Adipocyte (in vitro differentiated cells): ENCODE measurements around the gene FAM20B.
A peak's percentile ranks its signal among the peaks of the same experiment; 100 is the strongest.

Experiments
- DNase-seq: peaks from one replicate; pipeline ENCODE4 v3.0.0-alpha.2; 2015; ENCODE audit warnings: low read depth
- H3K27me3 ChIP-seq: replicated peaks from 2 replicates; pipeline ENCODE4 v1.7.0; 2013; ENCODE audit warnings: mild to moderate bottlenecking, low read length, moderate library complexity; ENCODE audit not compliant: control insufficient read depth, insufficient read depth
- H3K36me3 ChIP-seq: 2 replicates; pipeline ENCODE4 v1.7.0; 2013; ENCODE audit warnings: low read length, mild to moderate bottlenecking, moderate library complexity; ENCODE audit not compliant: control insufficient read depth, insufficient read depth, severe bottlenecking
- H3K4me1 ChIP-seq: 2 replicates; pipeline ENCODE4 v1.7.0; 2013; ENCODE audit warnings: mild to moderate bottlenecking, low read length, moderate library complexity; ENCODE audit not compliant: control insufficient read depth, insufficient read depth
- H3K4me3 ChIP-seq: 2 replicates; pipeline ENCODE4 v1.7.0; 2013; ENCODE audit warnings: mild to moderate bottlenecking, low read length, moderate library complexity
- H3K9ac ChIP-seq: 2 replicates; pipeline ENCODE4 v1.7.0; 2013; ENCODE audit warnings: mild to moderate bottlenecking, low read length, moderate library complexity
- H3K9me3 ChIP-seq: 2 replicates; pipeline ENCODE4 v1.7.0; 2013; ENCODE audit warnings: mild to moderate bottlenecking, low read length, moderate library complexity; ENCODE audit not compliant: control insufficient read depth

The FAM20B gene

GRCh38 chr1:179003512-179004066, 22.1 kb upstream of the FAM20B start:
- DNase-seq: no peak
- Histone ChIP-seq H3K36me3 (no peaks in the 10 kb centered on the region), H3K9me3 (no peaks in the 10 kb centered on the region), H3K9ac (no peak overlapping the region), H3K4me1 (peaks cover 17% of the 10 kb centered on the region), H3K4me3 (no peak overlapping the region), H3K27me3 (no peaks in the 10 kb centered on the region)

- DNase-seq: no peak
- H3K27me3 ChIP-seq: no peaks in the 10 kb centered on the region
- peaks cover 31% of the 10 kb centered on the region for H3K4me1 ChIP-seq
- no peaks in the 10 kb centered on the region for H3K9me3 ChIP-seq
- no peak overlapping the region for H3K9ac ChIP-seq
- H3K4me3 ChIP-seq: no peak overlapping the region
- H3K36me3 ChIP-seq: no peaks in the 10 kb centered on the region
Observed at GRCh38 chr1:179007233-179007632, 18.5 kb upstream of the FAM20B start.

DNA sequence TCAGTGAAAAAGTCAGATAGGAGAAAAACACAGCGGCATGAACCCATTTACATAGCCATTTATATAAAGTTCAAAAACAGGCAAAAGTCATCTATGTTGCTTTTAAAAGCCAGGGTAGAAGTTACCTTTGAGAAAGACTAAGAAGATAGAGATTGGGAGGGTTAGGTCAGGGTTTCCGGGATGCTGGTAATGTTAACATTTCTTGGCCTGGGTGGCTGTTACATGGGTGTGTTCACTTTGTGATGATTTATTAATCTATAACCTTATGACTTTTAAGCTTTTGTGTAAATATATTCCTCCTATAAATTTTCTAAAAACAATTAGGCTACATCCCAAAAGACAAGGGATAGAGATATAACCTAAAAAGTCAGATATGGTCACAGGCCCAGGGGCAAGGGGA, 15.0 kb upstream of the FAM20B start:
- Histone ChIP-seq H3K27me3 (no peaks in the 10 kb centered on the region), H3K4me3 (no peak overlapping the region), H3K9ac (no peak overlapping the region), H3K36me3 (no peaks in the 10 kb centered on the region), H3K9me3 (no peaks in the 10 kb centered on the region), H3K4me1 (peaks cover 23% of the 10 kb centered on the region)
- no peak for DNase-seq

GRCh38 chr1:179012038-179012437, 13.7 kb upstream of the FAM20B start:
- no peaks in the 10 kb centered on the region for H3K27me3 ChIP-seq
- H3K36me3 ChIP-seq: no peaks in the 10 kb centered on the region
- H3K4me1 ChIP-seq: peaks cover 31% of the 10 kb centered on the region
- no peaks in the 10 kb centered on the region for H3K9me3 ChIP-seq
- H3K4me3 ChIP-seq: no peak overlapping the region
- DNase-seq: peak; percentile 77
- no peak overlapping the region for H3K9ac ChIP-seq

GRCh38 chr1:179014123-179014522, 11.6 kb upstream of the FAM20B start:
- Histone ChIP-seq H3K9me3 (no peaks in the 10 kb centered on the region), H3K36me3 (no peaks in the 10 kb centered on the region), H3K4me1 (peaks cover 42% of the 10 kb centered on the region), H3K4me3 (no peak overlapping the region), H3K27me3 (no peaks in the 10 kb centered on the region), H3K9ac (no peak overlapping the region)
- DNase-seq: no peak

DNA sequence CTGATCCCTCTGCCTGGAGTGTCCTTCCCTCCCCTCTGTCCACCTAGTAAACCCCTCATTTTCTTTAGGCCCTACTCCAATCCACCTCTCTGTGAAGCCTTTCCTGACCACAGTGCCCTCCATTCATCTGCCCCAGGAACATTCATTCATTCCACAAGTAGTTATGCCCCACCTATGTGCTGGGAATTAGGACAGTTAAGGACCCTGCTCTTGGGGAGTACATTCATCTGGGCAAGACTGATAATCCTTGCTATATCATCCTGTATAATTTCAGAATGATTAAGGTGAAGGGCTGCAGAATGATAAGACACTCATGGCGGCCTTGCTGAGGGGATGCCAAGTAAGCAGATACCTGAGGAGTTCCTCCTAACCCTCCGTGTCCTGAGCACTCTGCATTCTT, 10.3 kb upstream of the FAM20B start:
- no peak for DNase-seq
- H3K9ac ChIP-seq: no peak overlapping the region
- peaks cover 48% of the 10 kb centered on the region for H3K4me1 ChIP-seq
- no peaks in the 10 kb centered on the region for H3K9me3 ChIP-seq
- H3K36me3 ChIP-seq: no peaks in the 10 kb centered on the region
- H3K27me3 ChIP-seq: no peaks in the 10 kb centered on the region
- H3K4me3 ChIP-seq: no peak overlapping the region

- Histone ChIP-seq H3K9me3 (no peaks in the 10 kb centered on the region), H3K9ac (peak overlapping the region; percentile 80), H3K4me3 (peak overlapping the region; percentile 79), H3K27me3 (no peaks in the 10 kb centered on the region), H3K36me3 (no peaks in the 10 kb centered on the region), H3K4me1 (peaks cover 53% of the 10 kb centered on the region)
- DNase-seq: peak; percentile 94
Observed at GRCh38 chr1:179016706-179017382, 8.8 kb upstream of the FAM20B start.

- no peaks in the 10 kb centered on the region for H3K9me3 ChIP-seq
- H3K4me1 ChIP-seq: peaks cover 45% of the 10 kb centered on the region
- peak overlapping the region; percentile 80 for H3K9ac ChIP-seq
- no peaks in the 10 kb centered on the region for H3K27me3 ChIP-seq
- H3K4me3 ChIP-seq: peak overlapping the region; percentile 79
- DNase-seq: peak; percentile 31
- H3K36me3 ChIP-seq: no peaks in the 10 kb centered on the region
Observed at GRCh38 chr1:179017383-179018326, 8.0 kb upstream of the FAM20B start.

- Histone ChIP-seq H3K27me3 (no peaks in the 10 kb centered on the region), H3K9me3 (no peaks in the 10 kb centered on the region), H3K4me1 (peaks cover 44% of the 10 kb centered on the region), H3K36me3 (no peaks in the 10 kb centered on the region), H3K4me3 (peak overlapping the region; percentile 35), H3K9ac (no peak overlapping the region)
- DNase-seq: no peak
Observed at GRCh38 chr1:179021873-179022272, 3.8 kb upstream of the FAM20B start.

DNA sequence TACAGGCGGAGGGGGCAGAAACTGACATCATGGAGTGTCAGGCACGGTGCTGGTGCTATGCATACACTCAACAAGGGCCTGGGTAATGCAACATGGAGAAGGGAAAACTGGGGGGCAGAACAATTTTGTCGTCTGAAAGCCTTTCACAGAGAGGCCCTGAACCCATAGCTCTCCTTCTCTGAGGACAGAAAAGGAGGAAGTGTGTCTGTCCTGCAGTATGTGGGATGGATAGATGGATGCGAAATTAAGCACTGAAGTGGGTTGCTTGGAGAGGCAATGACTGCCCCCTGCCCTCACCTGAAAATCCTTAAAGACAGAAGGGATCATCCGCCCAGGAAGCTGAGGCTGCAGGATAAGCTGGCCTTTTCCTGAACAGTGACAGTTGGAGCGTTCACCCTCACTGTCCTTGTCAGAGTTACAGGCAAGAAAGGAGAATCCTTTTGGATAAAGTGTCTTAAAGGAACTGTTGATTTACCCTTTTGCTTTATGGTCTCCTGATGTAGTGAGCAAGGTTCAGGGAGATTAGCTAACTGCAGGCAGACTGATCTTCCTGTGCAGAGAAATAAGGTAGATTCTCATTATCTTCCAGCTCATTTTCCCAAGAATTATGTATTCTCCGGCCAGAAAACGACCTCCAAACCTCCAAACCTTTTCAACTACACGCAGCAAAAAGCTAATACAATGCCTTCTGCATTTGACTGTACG, 1.6 kb upstream of the FAM20B start:
- no peak overlapping the region for H3K4me3 ChIP-seq
- H3K9ac ChIP-seq: no peak overlapping the region
- no peaks in the 10 kb centered on the region for H3K27me3 ChIP-seq
- H3K9me3 ChIP-seq: no peaks in the 10 kb centered on the region
- no peak for DNase-seq
- no peaks in the 10 kb centered on the region for H3K36me3 ChIP-seq
- peaks cover 38% of the 10 kb centered on the region for H3K4me1 ChIP-seq
